SK-N-SH (cell line): Measurements from ENCODE around the gene RGS14. TPM values are rescaled to one million over a fixed set of nuclear protein-coding genes. Genes with fewer than 3 reads are reported as not detected.

Source experiments
- CTCF ChIA-PET: fragments of 300-600, 350-600 bp; formaldehyde crosslinking; extraction: SDS; loops from one replicate; lab custom pipeline; 2021; lab: Yijun Ruan, JAX
- POLR2A ChIA-PET: fragments of 350-600 bp; sonication (Branson Sonifier 250); formaldehyde crosslinking; extraction: SDS; loops from one replicate; lab custom pipeline; 2020; ENCODE audit warnings: antibody characterized with exemption, inconsistent platforms; lab: Yijun Ruan, JAX
- DNase-seq: peaks from one replicate; pipeline ENCODE4 v3.0.0; 2012
- H2AFZ ChIP-seq: fragments of 200-600 bp; sonication (generic); 2 replicates; pipeline ENCODE4 v1.8.1; 2016; ENCODE audit warnings: antibody characterized with exemption, mild to moderate bottlenecking, low read depth
- H3F3A ChIP-seq: fragments of 200-600 bp; sonication (generic); replicated peaks from 2 replicates; pipeline ENCODE3; 2016; ENCODE audit warnings: antibody characterized with exemption, mild to moderate bottlenecking; ENCODE audit not compliant: insufficient read depth
- H3K27ac ChIP-seq, 2 experiments: fragments of 200-500 bp in 1 of 2; fragments of 200-600 bp in 1 of 2; sonication (Bioruptor generic) in 1 of 2; sonication (generic), shearing (Covaris generic) in 1 of 2; 2 replicates each; pipeline versions ENCODE4 v1.5.1 to v1.6.1; 2014 to 2016; ENCODE audit warnings: low read depth in 2 of 2, inconsistent platforms in 1 of 2, low read length in 1 of 2, mild to moderate bottlenecking in 1 of 2, mixed read lengths in 1 of 2
- H3K27me3 ChIP-seq: fragments of 200-600 bp; sonication (generic), shearing (Covaris generic); 2 replicates; pipeline ENCODE4 v1.6.1; 2016; ENCODE audit warnings: mixed run types; ENCODE audit not compliant: insufficient read depth
- H3K36me3 ChIP-seq, 2 experiments: fragments of 200-500 bp in 1 of 2; fragments of 200-600 bp in 1 of 2; sonication (Bioruptor generic) in 1 of 2; sonication (generic) in 1 of 2; replicated peaks in 1 of 2; 2 replicates each; pipeline versions ENCODE3 to v1.5.1; 2014 to 2016; ENCODE audit warnings: low read length in 1 of 2, mild to moderate bottlenecking in 1 of 2; ENCODE audit not compliant: insufficient read depth in 2 of 2, control insufficient read depth in 1 of 2
- H3K4me1 ChIP-seq, 2 experiments: fragments of 200-500 bp in 1 of 2; fragments of 200-600 bp in 1 of 2; sonication (Bioruptor generic) in 1 of 2; sonication (generic), shearing (Covaris generic) in 1 of 2; 2 replicates each; pipeline versions ENCODE4 v1.5.1 to v1.6.1; 2014 to 2016; ENCODE audit warnings: low read depth in 1 of 2, low read length in 1 of 2, mixed run types in 1 of 2; ENCODE audit not compliant: insufficient read depth in 2 of 2, control insufficient read depth in 1 of 2
- H3K4me2 ChIP-seq: fragments of 200-600 bp; sonication (generic), shearing (Covaris generic); 2 replicates; pipeline ENCODE4 v1.6.1; 2017; ENCODE audit warnings: mixed run types
- H3K4me3 ChIP-seq, 2 experiments: fragments of 200-500 bp in 1 of 2; fragments of 200-600 bp in 1 of 2; sonication (Bioruptor generic) in 1 of 2; sonication (generic), shearing (Covaris generic) in 1 of 2; 2 replicates each; pipeline versions ENCODE4 v1.5.1 to v1.8.1; 2014 to 2016; ENCODE audit warnings: low read depth in 2 of 2, inconsistent platforms in 1 of 2, low read length in 1 of 2, mild to moderate bottlenecking in 1 of 2, mixed read lengths in 1 of 2, moderate library complexity in 1 of 2
- H3K79me2 ChIP-seq: fragments of 200-600 bp; sonication (generic); 2 replicates; pipeline ENCODE4 v1.8.1; 2017; ENCODE audit warnings: mild to moderate bottlenecking; ENCODE audit not compliant: insufficient read depth
- H3K9ac ChIP-seq: fragments of 200-600 bp; sonication (generic); 2 replicates; pipeline ENCODE4 v1.6.1; 2017; ENCODE audit warnings: mixed run types
- H3K9me2 ChIP-seq: fragments of 200-600 bp; sonication (generic); 2 replicates; pipeline ENCODE4 v1.6.1; 2017; ENCODE audit warnings: mixed run types
- H3K9me3 ChIP-seq: fragments of 200-600 bp; sonication (generic); 2 replicates; pipeline ENCODE4 v1.6.1; 2017; ENCODE audit warnings: mixed run types, mild to moderate bottlenecking, moderate library complexity
- H4K20me1 ChIP-seq: fragments of 200-600 bp; sonication (generic); 2 replicates; pipeline ENCODE4 v1.6.1; 2017; ENCODE audit warnings: mild to moderate bottlenecking, mixed run types; ENCODE audit not compliant: insufficient read depth
- CTCF ChIP-seq: fragments of 200-600 bp; sonication (generic); IDR thresholded peaks from 2 replicates; pipeline ENCODE4 v1.6.1; 2017; ENCODE audit warnings: antibody characterized with exemption, mild to moderate bottlenecking, moderate library complexity
- ELF1 ChIP-seq: IDR thresholded peaks from 2 replicates; pipeline ENCODE4 v1.4.0; 2012
- EZH2phosphoT487 ChIP-seq: fragments of 200-600 bp; sonication (generic); IDR thresholded peaks from 2 replicates; pipeline ENCODE4 v1.6.1; 2017; ENCODE audit warnings: low read depth, mixed run types, mild to moderate bottlenecking, antibody characterized with exemption, moderate library complexity, borderline replicate concordance
- FOSL2 ChIP-seq: IDR thresholded peaks from 2 replicates; pipeline ENCODE4 v1.4.0; 2012; ENCODE audit warnings: low read depth, mild to moderate bottlenecking, moderate library complexity, borderline replicate concordance
- FOXJ3 ChIP-seq: sonication (generic); formaldehyde crosslinking; IDR thresholded peaks from 2 replicates; pipeline ENCODE4 v1.5.1; 2020; ENCODE audit warnings: mild to moderate bottlenecking, missing genetic modification reagents
- MAX ChIP-seq: IDR thresholded peaks from 2 replicates; pipeline ENCODE4 v1.4.0; 2012; ENCODE audit warnings: low read depth
- POLR2AphosphoS5 ChIP-seq: IDR thresholded peaks from 2 replicates; pipeline ENCODE4 v1.6.1; 2012; ENCODE audit warnings: low read depth, low read length
- RCOR1 ChIP-seq: fragments of 150-350 bp; IDR thresholded peaks from 2 replicates; pipeline ENCODE4 v1.6.1; 2017; ENCODE audit warnings: antibody characterized with exemption, low read length
- RXRA ChIP-seq: IDR thresholded peaks from 2 replicates; pipeline ENCODE4 v1.4.0; 2012; ENCODE audit warnings: low read depth, mild to moderate bottlenecking, borderline replicate concordance
- SIN3A ChIP-seq: IDR thresholded peaks from 2 replicates; pipeline ENCODE4 v1.6.1; 2012; ENCODE audit warnings: low read depth, mild to moderate bottlenecking, low read length, moderate library complexity, borderline replicate concordance
- SMC3 ChIP-seq: IDR thresholded peaks from 2 replicates; pipeline ENCODE4 v1.6.1; 2012; ENCODE audit warnings: low read depth, low read length, improper control_type of control experiment
- WGBS: methylation state at CpG from one replicate; pipeline ENCODE4 v1.1.6; 2017; ENCODE audit warnings: low lambda C conversion rate; 5-methylcytosine and 5-hydroxymethylcytosine counted together
- polyA plus RNA-seq, 3 experiments: library from polyadenylated mRNA; depleted of rRNA; stranded (reverse); fragments of >200 nt; gene quantifications; 2 replicates each; pipeline ENCODE4 v1.2.3, GENCODE V29; 2012
- TF ChIP-seq, protein P1 (sequence below): IDR thresholded peaks from 2 replicates; pipeline ENCODE4 v1.6.1; 2012; ENCODE audit warnings: mild to moderate bottlenecking, low read depth, low read length, moderate library complexity

Gene RGS14
- polyA plus RNA-seq, 1 of the 3 experiments (the other 2 are of a cell fraction) = 26.5 TPM

DNA sequence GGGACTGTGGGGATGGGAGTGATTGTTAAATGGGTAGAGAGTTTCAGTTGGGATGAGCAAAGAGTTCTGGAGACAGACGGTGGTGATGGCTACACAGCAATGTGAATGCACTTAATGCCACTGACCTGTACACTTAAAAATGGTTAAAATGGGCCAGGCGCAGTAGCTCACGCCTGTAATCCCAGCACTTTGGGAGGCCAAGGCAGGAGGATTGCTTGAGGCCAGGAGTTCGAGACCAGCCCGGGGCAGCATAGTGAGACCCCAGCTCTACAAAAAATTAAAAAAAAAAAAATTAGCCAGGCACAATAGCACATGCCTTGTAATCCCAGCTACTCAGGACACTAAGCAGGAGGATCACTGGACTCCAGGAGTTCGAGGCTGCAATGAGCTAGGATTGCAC is 13.9 kb upstream of the RGS14 start:
- Histone ChIP-seq H3K4me2 (no peak overlapping the region), H3K4me1 (peaks cover 0 to under 1% of the 10 kb centered on the region in 2 experiments; a peak in 2 of 4 replicates), H3K27ac (no peak overlapping the region), H3K27me3 (no peaks in the 10 kb centered on the region), H3K9ac (no peak overlapping the region), H2AFZ (no peak overlapping the region), H3K79me2 (peaks cover 94% of the 10 kb centered on the region)
- CTCF ChIA-PET = interaction anchor here (0.9 to 1.3 kb wide), 2 partner anchors 10 to 60 kb away, joined by 3 read pairs; no protein-coding TSS in a partner anchor
- WGBS = 93% methylated on average over 6 of the region's 6 CpGs
- TF ChIP-seq RXRA (no peak), SIN3A (no peak), ELF1 (no peak), MAX (no peak), POLR2AphosphoS5 (no peak), CTCF (no peak), EZH2phosphoT487 (no peak), FOSL2 (no peak), SMC3 (no peak), RCOR1 (no peak)
- TF ChIP-seq, protein P1, sequence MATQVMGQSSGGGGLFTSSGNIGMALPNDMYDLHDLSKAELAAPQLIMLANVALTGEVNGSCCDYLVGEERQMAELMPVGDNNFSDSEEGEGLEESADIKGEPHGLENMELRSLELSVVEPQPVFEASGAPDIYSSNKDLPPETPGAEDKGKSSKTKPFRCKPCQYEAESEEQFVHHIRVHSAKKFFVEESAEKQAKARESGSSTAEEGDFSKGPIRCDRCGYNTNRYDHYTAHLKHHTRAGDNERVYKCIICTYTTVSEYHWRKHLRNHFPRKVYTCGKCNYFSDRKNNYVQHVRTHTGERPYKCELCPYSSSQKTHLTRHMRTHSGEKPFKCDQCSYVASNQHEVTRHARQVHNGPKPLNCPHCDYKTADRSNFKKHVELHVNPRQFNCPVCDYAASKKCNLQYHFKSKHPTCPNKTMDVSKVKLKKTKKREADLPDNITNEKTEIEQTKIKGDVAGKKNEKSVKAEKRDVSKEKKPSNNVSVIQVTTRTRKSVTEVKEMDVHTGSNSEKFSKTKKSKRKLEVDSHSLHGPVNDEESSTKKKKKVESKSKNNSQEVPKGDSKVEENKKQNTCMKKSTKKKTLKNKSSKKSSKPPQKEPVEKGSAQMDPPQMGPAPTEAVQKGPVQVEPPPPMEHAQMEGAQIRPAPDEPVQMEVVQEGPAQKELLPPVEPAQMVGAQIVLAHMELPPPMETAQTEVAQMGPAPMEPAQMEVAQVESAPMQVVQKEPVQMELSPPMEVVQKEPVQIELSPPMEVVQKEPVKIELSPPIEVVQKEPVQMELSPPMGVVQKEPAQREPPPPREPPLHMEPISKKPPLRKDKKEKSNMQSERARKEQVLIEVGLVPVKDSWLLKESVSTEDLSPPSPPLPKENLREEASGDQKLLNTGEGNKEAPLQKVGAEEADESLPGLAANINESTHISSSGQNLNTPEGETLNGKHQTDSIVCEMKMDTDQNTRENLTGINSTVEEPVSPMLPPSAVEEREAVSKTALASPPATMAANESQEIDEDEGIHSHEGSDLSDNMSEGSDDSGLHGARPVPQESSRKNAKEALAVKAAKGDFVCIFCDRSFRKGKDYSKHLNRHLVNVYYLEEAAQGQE = no peak
- TF ChIP-seq, all 33 proteins: peak for 0
- H3K9me2 ChIP-seq = no peaks in the 10 kb centered on the region
- H3K4me3 ChIP-seq = no peak overlapping the region
- H3F3A ChIP-seq = no peaks in the 10 kb centered on the region
- POLR2A ChIA-PET = no interaction called here
- peaks cover 22 to 37% of the 10 kb centered on the region in 2 experiments for H3K36me3 ChIP-seq
- DNase-seq = no peak
- no peaks in the 10 kb centered on the region for H3K9me3 ChIP-seq
- peaks cover 19% of the 10 kb centered on the region; the same call in 1 of the 2 replicates for H4K20me1 ChIP-seq

GRCh38 chr5:177344891-177345290 is 12.8 kb upstream of the RGS14 start:
- H3K27ac ChIP-seq = no peak overlapping the region
- peaks cover 17% of the 10 kb centered on the region; the same call in 1 of the 2 replicates for H4K20me1 ChIP-seq
- H3K36me3 ChIP-seq = peaks cover 24 to 40% of the 10 kb centered on the region in 2 experiments
- no peak overlapping the region for H2AFZ ChIP-seq
- POLR2A ChIA-PET = no interaction called here
- no peak overlapping the region for H3K4me3 ChIP-seq
- peaks cover 5 to 8% of the 10 kb centered on the region in 2 experiments; a peak in 2 of 4 replicates for H3K4me1 ChIP-seq
- H3K4me2 ChIP-seq = no peak overlapping the region
- H3F3A ChIP-seq = no peaks in the 10 kb centered on the region
- H3K27me3 ChIP-seq = no peaks in the 10 kb centered on the region
- no peak for DNase-seq
- H3K79me2 ChIP-seq = peaks cover 96% of the 10 kb centered on the region
- CTCF ChIA-PET = interaction anchor here (1.3 to 2.5 kb wide), 3 partner anchors 11 to 58 kb away, joined by 3 to 12 read pairs (median 3); no protein-coding TSS in a partner anchor
- TF ChIP-seq FOXJ3 (CRISPR knock-in tag) = no peak
- TF ChIP-seq, all 33 proteins: peak for 0
- Histone ChIP-seq H3K9me2 (no peaks in the 10 kb centered on the region), H3K9ac (no peak overlapping the region), H3K9me3 (no peaks in the 10 kb centered on the region)
- 95% methylated on average over 6 of the region's 6 CpGs for WGBS
